ENCODE data around the gene MYH15. TPM values are rescaled to one million over a fixed set of nuclear protein-coding genes. Genes with fewer than 3 reads are reported as not detected.

Gene MYH15
- total and polyA plus RNA-seq, 12 donors, result 0.07 to 1.0 (median 0.20) TPM; not detected in 2

DNA sequence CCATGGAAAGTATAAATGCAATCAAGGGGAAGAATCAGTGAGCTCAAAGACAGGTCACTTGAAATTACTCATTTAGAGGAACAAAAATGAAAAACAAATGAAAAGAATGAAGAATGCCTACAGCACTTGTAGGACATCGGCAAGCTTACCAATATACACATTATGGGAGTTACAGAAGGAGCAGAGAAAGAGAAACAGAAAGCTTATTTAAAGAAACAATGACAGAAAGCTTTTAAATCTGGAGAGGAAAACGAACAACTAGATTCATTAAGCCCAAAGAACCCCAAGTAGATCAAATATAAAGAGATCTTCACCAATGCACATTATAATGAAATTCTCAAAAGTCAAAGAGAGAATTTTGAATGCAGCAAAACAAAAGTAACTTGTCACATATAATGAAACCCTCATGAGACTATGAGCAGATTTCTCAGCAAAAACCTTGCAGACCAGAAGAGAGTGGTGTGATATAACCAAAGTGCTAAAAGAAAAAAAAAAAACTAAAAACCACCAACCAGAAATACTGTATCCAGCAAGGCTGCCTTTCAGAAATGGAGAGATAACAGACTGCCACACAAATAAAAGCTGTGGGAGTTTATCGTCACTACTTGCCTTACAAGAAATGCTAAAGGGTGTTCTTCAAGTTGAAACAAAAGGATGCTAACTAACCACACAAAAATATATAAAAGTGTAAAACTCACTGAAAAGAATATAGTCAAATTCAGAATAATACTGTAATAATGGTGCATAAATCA, 63.1 kb downstream of the MYH15 start:
- no peak overlapping the region for H3K4me3 ChIP-seq
- no peak overlapping the region for H3K27ac ChIP-seq
- no peaks in the 10 kb centered on the region for H3K4me1 ChIP-seq (replicated peaks in 1 of 2)
- no peaks in the 10 kb centered on the region for H3K27me3 ChIP-seq
- 72 to 91% (median 89%) methylated on average over 3 of the region's 3 CpGs for WGBS, 4 donors
- TF ChIP-seq POLR2A (IDR thresholded peaks at IDR 0.05), result no peak
- TF ChIP-seq, protein P1, sequence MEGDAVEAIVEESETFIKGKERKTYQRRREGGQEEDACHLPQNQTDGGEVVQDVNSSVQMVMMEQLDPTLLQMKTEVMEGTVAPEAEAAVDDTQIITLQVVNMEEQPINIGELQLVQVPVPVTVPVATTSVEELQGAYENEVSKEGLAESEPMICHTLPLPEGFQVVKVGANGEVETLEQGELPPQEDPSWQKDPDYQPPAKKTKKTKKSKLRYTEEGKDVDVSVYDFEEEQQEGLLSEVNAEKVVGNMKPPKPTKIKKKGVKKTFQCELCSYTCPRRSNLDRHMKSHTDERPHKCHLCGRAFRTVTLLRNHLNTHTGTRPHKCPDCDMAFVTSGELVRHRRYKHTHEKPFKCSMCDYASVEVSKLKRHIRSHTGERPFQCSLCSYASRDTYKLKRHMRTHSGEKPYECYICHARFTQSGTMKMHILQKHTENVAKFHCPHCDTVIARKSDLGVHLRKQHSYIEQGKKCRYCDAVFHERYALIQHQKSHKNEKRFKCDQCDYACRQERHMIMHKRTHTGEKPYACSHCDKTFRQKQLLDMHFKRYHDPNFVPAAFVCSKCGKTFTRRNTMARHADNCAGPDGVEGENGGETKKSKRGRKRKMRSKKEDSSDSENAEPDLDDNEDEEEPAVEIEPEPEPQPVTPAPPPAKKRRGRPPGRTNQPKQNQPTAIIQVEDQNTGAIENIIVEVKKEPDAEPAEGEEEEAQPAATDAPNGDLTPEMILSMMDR (IDR thresholded peaks at IDR 0.05), result no peak
- peaks cover 0 to 11% (median 0%) of the 10 kb centered on the region in 3 donors for H3K9me3 ChIP-seq (replicated peaks in 1 of 3)
- intact Hi-C loops (cut with DNase I), result no loop called here
- no peak for DNase-seq
- no peaks in the 10 kb centered on the region for H3K36me3 ChIP-seq (replicated peaks in 1 of 2)

DNA sequence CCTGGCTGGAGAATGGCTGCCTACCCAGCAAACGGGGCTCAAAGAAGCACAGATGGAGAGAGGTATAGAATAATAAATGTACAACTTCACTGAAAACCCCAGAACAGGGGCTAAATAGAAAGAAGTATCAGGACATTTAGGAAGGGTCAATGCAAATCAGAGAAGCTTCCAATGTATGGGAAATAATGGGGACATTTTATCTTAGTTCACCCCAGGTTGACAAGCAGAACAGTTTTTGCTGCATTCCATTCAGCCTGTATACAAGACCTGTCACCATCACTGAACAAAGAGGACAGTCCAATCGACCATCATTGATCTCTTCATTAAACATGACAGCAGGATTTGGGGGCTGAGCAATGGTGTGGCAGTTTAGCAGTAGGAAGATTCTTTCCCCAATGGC, 68.1 kb downstream of the MYH15 start:
- H3K4me3 ChIP-seq, result no peak overlapping the region
- WGBS, 4 donors, result 58 to 71% (median 62%) methylated on average over 2 of the region's 2 CpGs
- no peak for DNase-seq
- H3K27me3 ChIP-seq, result no peaks in the 10 kb centered on the region
- H3K9me3 ChIP-seq (replicated peaks in 1 of 3), result peaks cover 0 to under 1% (median 0%) of the 10 kb centered on the region in 3 donors
- H3K36me3 ChIP-seq (replicated peaks in 1 of 2), result no peaks in the 10 kb centered on the region
- no peak overlapping the region for H3K27ac ChIP-seq
- intact Hi-C loops (cut with DNase I), result no loop called here
- no peaks in the 10 kb centered on the region for H3K4me1 ChIP-seq (replicated peaks in 1 of 2)
- no peak for TF ChIP-seq POLR2A (IDR thresholded peaks at IDR 0.05)
- TF ChIP-seq, protein P1 (IDR thresholded peaks at IDR 0.05), result no peak

DNA sequence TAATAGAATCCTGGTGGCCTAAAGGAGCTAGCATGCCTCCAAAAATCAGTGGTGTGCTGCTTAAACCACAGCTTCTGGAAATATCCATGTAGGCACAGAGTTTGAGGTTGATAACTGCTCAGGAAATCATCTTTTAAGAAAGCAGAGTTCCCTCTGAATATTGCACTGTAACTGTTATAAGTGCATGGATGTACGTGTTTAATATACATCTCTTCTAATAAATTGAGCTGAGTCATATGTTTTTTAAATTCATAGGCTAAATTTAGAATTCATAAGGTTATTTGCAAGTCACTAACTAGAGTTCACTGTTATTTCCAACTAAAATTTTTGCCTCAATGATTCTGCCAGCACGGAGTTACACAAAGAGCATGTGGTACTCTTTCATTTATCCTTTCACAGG, 68.9 kb downstream of the MYH15 start:
- no peak for DNase-seq
- Histone ChIP-seq H3K4me1 (replicated peaks in 1 of 2) (no peaks in the 10 kb centered on the region), H3K36me3 (replicated peaks in 1 of 2) (no peaks in the 10 kb centered on the region), H3K27ac (no peak overlapping the region), H3K4me3 (no peak overlapping the region), H3K9me3 (replicated peaks in 1 of 3) (no peaks in the 10 kb centered on the region), H3K27me3 (no peaks in the 10 kb centered on the region)
- no peak for TF ChIP-seq POLR2A (IDR thresholded peaks at IDR 0.05)
- TF ChIP-seq, protein P1 (IDR thresholded peaks at IDR 0.05), result no peak
- 70 to 80% (median 78%) methylated on average over 2 of the region's 2 CpGs for WGBS, 4 donors
- intact Hi-C loops (cut with DNase I), result no loop called here

DNA sequence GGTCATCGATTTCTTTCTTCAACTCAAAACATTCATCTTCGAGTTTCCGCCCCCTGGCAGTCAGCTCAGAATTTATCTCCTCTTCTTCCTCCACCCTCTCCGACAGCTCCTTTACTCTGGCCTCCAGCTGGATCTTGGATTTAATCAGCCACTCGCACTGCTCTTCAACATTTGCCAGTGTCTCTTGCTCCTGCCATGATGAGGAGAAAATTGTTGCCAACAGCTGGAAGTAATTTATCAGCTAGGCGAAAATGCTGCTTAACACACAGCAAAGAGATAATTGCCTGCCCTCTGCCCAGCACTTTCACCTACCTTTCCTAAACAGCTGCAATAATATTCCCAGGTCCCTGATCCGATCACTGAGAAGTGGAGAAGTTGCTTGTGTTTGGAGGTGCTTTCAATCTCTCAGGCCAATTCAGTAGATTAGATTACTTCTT, 69.3 kb downstream of the MYH15 start:
- Histone ChIP-seq H3K4me3 (no peak overlapping the region), H3K36me3 (replicated peaks in 1 of 2) (no peaks in the 10 kb centered on the region), H3K27ac (no peak overlapping the region), H3K9me3 (replicated peaks in 1 of 3) (no peaks in the 10 kb centered on the region), H3K27me3 (no peaks in the 10 kb centered on the region), H3K4me1 (replicated peaks in 1 of 2) (no peaks in the 10 kb centered on the region)
- intact Hi-C loops (cut with DNase I), result no loop called here
- WGBS, 4 donors, result 69 to 74% (median 72%) methylated on average over 7 of the region's 7 CpGs
- TF ChIP-seq, protein P1 (IDR thresholded peaks at IDR 0.05), result no peak
- no peak for TF ChIP-seq POLR2A (IDR thresholded peaks at IDR 0.05)
- DNase-seq, result no peak

Data from adrenal gland (tissue), 12 donors.